OCI-LY3 (cell line): ENCODE data around the gene ANK3.

Experiments
- CTCF ChIP-seq: fragments of 200-600, 300-600 bp; sonication (generic); IDR thresholded peaks from 2 replicates; pipeline ENCODE4 v1.5.1; 2014; ENCODE audit warnings: antibody characterized with exemption, low read length, low read depth
- EZH2phosphoT487 ChIP-seq: fragments of 200-600 bp; shearing (Covaris generic); IDR thresholded peaks from 2 replicates; pipeline ENCODE4 v1.6.1; 2018; ENCODE audit warnings: antibody characterized with exemption, mixed run types, low read depth

GRCh38 chr10:60334991-60335390 is 54.7 kb downstream of the ANK3 start:
- TF ChIP-seq CTCF (no peak), EZH2phosphoT487 (no peak)
